ENCODE measurements around the gene ATCAY.

DNA sequence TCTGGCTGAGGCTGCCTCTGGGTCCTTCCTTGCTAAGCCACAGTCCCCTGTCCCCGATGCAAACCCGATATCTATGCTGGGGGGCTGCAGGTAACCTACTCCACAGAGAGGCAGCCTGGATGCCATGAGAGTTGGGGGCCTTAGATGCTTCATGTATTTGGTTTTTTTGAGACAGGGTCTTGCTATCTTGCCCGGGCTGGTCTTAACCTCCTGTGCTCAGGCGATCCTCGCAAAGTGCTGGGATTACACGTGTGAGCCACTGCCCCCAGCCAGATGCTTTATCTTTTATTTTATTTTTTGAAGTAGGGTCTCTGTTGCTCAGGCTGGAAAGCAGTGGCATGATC is 1.5 kb downstream of the ATCAY start:
- TF ChIP-seq, protein P1, sequence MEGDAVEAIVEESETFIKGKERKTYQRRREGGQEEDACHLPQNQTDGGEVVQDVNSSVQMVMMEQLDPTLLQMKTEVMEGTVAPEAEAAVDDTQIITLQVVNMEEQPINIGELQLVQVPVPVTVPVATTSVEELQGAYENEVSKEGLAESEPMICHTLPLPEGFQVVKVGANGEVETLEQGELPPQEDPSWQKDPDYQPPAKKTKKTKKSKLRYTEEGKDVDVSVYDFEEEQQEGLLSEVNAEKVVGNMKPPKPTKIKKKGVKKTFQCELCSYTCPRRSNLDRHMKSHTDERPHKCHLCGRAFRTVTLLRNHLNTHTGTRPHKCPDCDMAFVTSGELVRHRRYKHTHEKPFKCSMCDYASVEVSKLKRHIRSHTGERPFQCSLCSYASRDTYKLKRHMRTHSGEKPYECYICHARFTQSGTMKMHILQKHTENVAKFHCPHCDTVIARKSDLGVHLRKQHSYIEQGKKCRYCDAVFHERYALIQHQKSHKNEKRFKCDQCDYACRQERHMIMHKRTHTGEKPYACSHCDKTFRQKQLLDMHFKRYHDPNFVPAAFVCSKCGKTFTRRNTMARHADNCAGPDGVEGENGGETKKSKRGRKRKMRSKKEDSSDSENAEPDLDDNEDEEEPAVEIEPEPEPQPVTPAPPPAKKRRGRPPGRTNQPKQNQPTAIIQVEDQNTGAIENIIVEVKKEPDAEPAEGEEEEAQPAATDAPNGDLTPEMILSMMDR (IDR thresholded peaks at IDR 0.05), result no peak
- TF ChIP-seq EZH2phosphoT487 (IDR thresholded peaks at IDR 0.05), result no peak
